NOMO-1 treated with dmso at 0.1 percent for 144 hours (cell line): ENCODE data around the gene OOSP4B.
"Not testable (repeated sequence)": the region's sequence is repeated elsewhere in the genome, so short reads cannot be mapped to it uniquely, and the experiment has no call there.

Source experiments
- DNase-seq: peaks from one replicate; lab custom pipeline; 2025; ENCODE audit not compliant: unreplicated experiment; lab: John Stamatoyannopoulos, UW

OOSP4B gene

DNA sequence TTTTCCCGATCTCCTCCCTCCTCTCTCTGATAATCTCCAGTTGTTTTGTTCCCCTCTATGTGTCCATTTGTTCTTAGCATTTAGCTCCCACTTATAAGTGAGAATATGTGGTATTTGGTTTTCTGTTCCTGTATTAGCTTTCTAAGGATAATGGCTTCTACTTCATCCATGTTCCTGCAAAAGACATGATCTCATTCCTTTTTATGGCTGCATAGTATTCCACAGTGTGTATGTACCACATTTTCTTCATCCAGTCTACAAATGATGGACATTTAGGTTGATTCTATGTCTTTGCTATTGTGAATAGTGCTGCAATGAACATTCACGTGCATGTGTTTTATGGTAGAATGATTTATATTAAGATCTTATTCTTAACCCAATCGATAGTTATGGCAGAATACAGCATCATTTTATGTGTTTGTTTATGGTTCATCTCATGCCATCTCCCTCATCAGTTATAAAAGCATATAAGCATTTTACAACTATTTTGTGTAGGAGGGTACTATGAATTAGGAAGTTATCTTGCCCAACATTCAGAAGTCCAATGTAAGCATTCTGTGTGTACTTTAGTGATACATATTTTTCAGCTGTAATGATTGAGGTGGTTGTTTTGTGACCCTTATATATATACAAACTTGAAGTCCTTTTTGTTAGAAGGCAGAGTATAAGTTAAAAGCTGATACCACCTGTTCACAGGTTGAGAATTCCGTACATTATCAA is 42.7 kb downstream of the OOSP4B start:
- no peak for DNase-seq

DNA sequence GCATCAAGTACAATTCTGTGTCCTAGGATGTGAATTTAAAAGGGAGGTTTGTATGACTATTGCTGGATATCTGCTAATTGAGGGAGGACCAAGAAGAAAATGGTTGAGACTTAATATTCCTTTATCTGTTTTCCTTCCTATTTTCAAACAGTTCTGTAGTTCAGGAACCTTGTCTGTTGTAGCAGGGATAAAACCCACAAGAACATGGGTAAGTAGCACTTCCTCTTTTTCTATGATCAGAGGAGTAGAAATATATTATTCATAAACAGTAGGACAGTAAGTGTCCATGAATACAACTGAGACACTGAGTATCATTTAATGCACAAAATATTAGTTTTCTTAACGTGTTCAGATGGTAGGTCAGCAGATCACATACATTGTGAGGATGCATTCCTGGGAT is 47.1 kb downstream of the OOSP4B start:
- DNase-seq: no peak

DNA sequence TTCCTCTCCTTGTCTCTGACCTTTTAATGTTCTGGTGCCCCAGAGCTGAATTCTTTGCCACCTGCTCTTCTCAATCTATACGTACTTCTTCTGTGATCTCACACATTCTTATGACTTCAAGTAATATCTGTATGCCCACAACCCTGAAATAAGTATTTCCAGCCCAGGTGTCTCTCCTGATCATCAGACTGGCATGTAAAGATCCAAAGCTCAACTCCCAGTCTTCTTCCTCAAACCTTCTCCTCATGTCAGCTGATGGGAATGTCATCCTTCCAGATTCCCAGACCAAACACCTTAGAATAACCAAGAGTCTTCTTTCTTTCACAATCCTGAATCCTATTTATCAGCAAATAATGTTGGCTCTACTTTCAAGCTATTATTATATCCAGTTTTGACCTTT is 48.8 kb downstream of the OOSP4B start:
- DNase-seq: no peak

DNA sequence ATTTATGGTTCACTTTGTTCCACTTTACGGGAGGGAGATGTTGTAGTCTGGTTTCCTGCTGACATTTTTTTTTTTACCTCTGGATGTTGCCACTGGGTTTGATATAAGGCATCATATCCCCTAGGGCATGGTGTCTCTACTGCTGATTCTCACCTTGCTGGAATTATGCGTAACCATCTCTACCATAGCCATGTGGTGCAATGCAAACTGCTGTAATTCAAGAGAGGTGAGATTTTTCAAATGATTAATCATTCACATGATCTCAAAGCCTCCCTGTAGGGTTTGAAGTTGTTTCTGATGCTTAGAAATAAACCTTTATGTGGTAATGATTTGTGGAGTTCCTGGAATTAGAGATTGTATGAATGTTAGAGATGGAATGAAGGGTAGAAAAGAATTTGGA is 52.5 kb downstream of the OOSP4B start:
- no peak for DNase-seq

DNA sequence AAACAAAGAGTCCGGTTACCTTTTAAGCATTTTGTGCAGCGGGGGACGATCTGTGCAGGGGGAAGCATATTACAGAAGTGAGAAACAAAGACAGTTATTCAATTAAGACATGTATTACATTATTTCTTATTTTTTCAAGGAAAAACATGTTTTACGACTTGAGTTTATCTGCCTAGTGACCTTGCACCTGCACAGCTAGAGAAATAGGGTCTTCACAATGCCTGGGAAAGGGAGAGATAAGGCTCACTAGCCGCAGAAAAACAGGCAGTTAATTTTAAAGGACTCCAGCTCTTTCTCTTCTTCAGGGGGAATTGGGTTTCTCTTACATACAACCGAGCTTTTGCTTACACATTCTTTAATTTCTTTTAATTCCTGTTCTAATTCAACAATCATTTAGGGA is 54.7 kb downstream of the OOSP4B start:
- DNase-seq: not testable (repeated sequence)

- DNase-seq: no peak
Observed at GRCh38 chr11:60077216-60077817, 60.3 kb downstream of the OOSP4B start.

- DNase-seq: no peak
Observed at GRCh38 chr11:60077981-60078380, 61.0 kb downstream of the OOSP4B start.

DNA sequence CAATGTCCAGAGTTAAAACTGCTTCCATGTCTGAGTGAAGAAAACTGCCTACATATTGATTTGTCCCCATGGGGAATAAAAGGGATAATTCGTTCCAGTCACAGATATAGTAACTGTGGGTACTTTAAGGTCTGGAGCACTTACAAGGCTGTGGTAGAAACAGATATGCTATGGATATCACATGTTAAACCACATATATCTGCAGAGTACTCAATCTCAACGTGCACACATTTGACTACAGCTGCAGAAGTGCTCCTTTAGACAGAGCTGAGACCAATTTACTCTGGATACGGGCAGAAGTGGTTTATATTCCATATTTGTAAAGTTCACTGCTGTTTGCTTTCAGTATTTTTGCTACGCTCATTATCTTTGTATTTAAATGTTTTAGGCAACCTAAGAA is 61.8 kb downstream of the OOSP4B start:
- no peak for DNase-seq

DNA sequence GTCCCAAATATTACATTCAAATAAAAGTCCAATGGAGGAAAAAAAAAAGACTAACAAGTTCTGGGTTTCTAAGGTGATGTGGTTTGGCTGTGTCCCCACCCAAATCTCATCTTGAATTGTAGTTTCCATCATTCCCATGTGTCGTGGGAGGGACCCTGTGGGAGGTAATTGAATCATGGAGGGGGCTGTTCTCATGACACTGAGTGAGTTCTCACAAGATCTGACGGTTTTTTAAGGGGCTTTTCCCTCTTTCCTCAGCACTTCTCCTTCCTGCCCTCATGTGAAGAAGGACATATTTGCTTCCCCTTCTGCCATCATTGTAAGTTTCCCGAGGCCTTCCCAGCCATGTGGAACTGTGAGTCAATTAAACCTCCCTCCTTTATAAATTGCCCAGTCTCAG is 63.6 kb downstream of the OOSP4B start:
- no peak for DNase-seq
